Hematopoietic multipotent progenitor cell (in vitro differentiated cells): ENCODE measurements around the gene CDH18. TPM values are rescaled to one million over a fixed set of nuclear protein-coding genes. Genes with fewer than 3 reads are reported as not detected.
"Not testable (repeated sequence)": the region's sequence is repeated elsewhere in the genome, so short reads cannot be mapped to it uniquely, and the experiment has no call there.

Source experiments
- DNase-seq, 3 donors: peaks; one replicate each; pipeline ENCODE4 v3.0.0-alpha.2; 2011 to 2015; ENCODE audit warnings: low read depth in 2 of 3, low spot score in 2 of 3
- total RNA-seq: library from RNA; depleted of rRNA; stranded (reverse); fragments of >200 nt; gene quantifications from one replicate; pipeline ENCODE4 v1.2.3, GENCODE V29; 2012

CDH18 gene
- total RNA-seq, 1 donor: not detected

DNA sequence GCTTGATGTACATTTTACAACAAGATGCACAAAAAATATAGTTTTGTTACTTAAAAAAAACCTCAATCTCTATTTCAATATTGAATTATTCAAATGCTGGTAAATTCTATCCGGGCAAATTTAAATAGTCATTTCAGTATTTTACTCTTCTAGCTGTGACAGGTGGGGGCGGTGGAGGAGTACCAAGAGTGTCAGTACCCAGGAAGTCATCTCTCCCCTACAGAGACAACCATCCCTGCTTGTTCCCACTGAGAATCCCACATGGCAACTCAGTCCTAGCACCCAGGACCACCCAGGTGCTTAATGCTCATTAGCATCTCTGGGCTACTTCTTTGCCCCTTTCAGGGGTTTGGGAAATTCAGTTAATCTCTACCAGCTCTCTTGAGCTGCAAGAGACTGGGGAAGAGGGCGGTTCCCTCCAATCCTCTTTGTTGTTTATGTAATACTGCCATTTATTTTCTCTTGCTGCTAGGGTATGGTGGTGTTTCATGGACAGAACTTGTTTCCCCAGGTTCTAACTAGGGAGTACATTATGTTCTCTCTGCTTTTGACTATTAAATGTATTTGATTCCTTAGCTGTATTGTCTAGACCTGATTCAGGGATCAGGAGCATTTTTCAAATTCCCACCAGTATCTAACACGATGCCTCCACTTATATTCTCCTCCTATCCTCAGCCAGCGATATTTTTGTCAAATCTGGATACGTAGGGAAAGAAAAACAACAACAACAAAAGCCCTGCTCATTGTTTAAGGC lies 122.5 kb downstream of the CDH18 start:
- no peak for DNase-seq

DNA sequence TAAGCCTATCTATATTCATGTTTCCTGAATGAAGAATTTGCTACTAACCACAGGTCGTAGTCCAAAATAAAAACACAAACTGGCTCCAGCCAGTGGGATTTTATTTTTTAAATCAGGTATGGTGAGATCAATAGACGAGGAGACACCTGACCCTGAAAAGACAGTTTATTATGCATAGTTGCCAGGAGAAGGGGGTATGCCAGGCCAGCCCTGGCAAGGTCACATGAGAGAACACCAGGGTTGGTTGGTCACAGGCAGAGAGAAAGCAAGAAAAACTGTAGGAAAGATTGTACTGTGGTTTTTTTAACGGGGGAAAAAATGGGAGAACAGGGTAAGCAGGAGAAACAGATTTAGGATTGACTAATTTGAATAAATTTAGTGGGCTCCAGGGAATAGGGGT lies 125.3 kb downstream of the CDH18 start:
- DNase-seq: no peak

DNA sequence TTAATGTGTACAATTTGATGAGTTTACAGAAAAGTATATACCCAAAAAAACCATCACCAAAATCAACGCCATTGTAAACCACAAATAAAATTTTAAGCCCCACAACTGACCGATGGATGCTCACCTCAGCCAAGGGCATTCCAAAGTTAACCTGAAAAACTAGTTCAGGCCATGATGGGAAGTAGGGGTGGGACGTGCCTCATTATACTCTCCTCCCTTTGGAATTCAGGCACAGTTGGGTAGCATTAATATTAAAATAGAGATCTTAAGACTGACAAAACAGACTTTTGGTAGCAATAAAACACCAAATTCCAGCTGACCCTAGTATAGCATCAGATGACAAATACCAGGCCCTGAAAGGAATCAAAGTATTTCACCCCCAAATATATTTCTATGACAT lies 129.0 kb downstream of the CDH18 start:
- DNase-seq: no peak

DNA sequence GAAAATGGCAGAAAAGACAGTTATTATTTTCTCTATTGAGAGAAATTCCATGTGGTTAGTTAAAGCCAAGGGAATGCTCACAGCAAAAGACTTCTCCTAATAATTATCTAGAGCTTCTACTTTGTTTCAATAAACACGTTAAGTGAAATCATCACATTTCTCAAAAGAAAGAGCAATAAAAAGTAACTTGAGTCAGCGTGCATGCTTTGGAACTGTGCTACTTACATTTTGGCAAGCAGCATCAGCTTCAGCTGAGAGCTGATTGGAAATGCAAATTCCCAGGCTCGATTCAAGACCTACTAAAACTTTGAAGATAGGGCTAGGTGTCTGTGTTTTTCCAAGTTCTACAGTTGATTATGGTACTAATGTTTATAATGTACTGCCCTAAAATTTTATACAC lies 132.1 kb downstream of the CDH18 start:
- no peak for DNase-seq

DNA sequence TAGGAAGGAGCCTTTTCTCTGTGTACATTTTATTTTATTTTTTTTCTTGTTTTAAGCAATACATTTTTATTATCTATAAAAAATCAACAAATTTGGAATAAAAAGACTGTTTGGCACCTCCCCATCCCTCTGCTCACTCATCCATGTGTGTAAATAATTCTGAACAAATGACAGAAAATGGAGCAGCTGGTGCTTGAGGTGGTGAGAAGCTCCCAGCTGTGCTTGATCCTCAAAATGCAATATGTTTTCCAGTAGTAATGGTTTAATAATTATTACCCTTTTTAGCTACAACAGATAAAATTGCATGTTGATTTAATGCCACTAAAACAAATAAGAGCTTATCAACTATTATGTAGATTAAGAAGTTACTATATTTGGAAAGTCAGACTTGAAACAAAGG lies 132.5 kb downstream of the CDH18 start:
- DNase-seq: no peak

DNA sequence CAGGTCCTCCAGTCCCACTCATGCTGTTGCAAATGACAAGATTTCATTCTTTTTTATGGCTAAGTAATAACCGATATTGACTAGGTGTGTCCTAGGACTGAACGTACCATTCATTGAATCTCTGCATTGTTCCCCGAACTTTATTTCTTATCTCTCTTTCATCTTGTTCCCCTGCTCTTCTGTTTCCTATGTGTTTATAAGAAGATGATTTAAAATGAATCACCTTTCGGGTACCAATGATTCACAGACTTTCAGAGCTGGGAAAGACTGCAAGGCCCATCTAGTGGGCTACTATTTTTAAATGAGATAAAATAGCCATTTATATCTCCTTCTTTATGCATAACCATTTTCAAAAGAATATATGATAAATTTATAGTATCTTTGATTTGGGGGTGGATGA lies 133.0 kb downstream of the CDH18 start:
- DNase-seq: no peak

DNA sequence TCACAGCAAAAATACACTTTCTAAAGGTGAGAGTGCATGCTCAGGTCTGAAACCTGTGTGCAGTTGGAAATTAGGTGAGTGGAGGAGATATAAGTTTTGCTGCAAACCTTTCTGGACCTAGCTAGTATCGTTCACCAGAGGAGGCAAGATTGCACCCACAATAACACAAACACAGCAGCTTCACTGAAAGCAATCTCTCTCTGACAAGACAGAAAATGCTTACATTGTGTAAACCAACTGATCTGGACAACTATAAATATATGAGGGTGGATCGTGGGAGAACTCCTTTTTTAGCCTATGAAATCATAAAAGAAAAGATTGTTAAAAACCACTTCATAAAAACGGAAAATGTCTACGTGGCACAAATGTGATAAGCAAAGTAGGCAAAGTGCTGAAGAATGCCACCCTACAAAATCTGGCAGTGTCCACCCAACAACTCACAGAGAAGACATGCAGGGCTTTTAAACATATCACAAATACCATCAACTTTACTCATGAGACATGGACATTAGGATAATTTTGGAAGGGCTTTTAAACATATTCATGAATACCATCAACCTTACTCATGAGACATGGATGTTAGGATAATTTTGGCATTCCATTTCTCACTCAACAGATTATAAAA lies 134.3 kb downstream of the CDH18 start:
- no peak for DNase-seq

DNA sequence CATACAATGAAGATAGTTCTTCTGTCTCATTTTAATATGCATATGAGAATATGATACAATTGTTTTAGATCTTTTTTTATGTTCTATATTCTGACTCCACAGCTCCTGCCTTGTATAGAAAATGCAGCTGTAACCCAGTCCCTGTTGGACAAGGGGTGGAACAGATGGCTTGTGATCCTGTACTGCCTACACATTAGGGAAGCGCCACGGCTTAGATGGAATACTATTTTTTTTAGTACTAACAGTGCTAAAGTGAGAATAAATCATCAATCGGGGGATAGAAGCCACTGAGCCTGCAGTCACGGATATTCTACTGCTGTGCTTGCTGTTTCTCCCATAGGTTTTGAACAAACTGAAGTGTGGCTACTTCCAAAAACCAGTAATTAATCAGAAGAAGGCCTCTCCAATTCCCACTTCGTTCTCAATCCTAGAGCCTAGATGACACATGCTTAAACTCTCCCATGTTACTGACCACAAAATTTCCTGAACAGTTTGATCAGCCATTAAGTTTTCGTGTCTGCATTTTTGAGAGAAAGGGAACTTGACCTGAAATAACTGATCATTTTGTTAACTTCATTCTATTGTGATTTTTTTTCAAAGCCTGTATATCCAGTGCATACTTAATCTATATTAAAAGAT lies 150.3 kb downstream of the CDH18 start:
- no peak for DNase-seq

DNA sequence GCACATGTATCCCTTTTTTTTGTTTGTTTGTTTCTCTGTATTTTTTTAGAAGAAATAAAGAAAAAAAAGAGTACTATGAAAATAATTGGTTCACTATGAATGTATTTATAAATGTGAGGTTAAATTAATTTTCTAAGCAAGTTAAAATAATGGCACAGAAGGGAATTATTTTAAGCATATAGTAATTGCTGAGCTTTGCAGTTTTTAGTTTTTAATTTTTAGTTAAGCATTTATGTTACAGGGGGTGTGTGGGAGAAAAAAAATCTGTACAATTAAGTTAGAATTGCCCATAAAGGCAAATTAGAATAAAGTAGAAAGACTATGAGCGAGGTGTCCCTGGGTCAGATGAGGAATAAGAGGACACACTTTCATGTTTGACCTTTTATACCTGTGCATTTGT lies 152.6 kb downstream of the CDH18 start:
- DNase-seq: no peak

DNA sequence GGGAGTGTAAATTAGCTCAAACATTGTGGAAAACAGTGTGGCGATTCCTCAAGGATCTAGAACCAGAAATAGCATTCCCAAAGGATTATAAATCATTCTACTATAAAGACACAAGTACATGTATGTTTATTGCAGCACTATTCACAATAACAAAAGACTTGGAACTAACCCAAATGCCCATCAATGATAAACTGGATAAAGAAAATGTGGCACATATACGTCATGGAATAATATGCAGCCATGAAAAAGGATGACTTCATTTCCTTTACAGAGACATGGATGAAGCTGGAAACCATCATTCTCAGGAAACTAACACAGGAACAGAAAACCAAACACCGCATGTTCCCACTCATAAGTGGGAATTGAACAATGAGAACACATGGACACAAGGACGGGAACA lies 175.3 kb downstream of the CDH18 start:
- not testable (repeated sequence) for DNase-seq

DNA sequence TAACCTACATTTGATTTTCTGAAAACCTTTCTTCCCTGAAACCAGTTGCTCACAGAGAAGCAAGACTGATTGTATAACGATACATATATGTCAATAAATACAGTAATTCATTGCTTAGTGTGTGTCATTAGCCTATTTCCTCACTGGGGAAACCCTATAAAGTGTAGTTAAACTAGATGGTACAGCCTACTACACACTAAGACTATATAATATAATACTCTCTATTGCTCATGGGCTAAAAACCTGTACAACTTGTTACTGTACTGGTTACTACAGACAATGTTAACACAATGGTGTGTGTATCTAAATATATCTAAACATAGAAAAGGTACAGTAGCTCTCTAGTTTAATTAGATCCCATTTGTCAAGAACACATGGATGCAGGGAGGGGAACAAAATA lies 181.2 kb downstream of the CDH18 start:
- DNase-seq: no peak

DNA sequence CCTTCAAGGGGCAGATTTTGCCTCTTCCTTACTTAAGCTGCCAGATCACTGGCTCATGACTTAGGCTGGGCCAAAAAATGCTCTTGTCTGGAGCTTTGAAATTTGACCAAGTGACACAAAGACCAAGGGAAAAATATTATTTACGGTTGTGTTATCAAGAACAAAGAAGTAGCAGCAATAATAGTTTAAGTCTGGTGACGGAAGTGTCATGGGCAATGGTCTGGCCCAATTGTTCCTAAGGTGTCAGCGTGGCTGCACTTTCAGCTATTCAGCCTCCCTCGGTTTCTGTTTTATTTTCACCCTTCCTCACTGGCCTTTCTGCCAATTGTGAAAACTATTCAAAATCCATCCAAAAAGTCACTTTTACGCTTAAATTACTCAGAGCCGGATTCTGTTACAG lies 185.3 kb downstream of the CDH18 start:
- no peak for DNase-seq

DNA sequence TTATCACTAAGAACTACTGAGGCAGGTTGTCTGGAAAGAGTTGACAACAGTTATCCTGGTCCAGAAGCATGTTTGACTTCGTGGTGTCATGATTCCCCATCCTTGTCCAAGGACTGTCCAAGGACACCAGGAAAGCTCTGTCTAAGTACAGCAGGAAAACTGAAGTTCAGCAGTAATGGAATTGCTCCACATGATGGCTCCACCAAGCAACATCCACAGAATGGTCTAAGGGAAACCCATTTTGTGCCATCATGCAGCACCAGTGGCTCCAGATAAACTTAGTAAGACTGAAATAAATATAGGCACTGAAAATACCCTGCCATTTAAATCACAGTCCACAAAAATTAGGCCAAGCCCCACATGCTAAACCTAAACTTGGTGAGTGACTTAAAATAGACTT lies 192.8 kb downstream of the CDH18 start:
- no peak for DNase-seq

DNA sequence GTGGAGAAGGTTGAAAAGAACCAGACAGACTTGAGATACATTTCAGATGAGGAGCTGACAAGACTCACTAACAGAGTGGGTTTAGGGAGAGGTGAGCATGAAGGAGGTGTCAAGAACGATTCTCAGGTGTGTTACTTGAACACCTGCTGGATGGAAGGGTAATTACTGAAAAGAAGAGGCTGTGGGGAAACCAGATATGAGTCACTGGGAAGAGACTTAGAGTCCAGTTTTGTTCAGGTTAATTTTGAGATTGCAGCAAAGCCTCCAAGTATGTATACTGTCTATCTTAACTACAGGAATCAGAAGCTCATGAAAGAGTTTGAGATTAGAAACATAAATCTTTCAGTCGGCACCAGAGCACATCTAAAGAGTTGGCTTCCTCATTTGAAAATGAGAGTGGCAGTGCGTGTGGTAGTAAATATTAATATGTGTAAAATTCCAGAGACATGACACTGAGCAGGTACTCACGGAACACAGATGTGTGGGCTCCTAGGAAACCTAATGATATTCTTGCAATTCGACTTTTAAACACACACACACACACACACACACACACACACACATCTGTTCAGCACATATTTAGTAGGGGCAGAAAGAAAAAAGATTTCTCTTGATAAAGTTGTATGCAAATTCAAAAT lies 197.1 kb downstream of the CDH18 start:
- DNase-seq: no peak

DNA sequence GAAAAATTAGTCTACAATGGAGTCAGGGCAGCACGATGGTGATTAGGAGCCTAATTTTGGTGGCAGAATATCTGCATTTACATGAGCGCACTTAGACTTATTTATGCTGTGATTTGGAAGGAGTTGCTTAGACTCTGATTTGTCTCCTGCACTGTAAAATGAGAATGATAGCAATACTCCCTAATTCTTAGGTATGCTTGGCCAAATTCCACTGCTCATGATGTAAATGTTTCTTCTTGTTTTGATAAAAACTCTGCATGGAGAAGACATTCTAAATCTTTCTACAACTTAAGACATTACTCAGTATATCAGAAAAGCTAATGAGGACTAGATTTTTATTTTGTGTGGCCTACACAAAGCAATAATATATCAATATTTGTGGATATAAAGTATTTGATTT lies 205.4 kb downstream of the CDH18 start:
- no peak for DNase-seq

DNA sequence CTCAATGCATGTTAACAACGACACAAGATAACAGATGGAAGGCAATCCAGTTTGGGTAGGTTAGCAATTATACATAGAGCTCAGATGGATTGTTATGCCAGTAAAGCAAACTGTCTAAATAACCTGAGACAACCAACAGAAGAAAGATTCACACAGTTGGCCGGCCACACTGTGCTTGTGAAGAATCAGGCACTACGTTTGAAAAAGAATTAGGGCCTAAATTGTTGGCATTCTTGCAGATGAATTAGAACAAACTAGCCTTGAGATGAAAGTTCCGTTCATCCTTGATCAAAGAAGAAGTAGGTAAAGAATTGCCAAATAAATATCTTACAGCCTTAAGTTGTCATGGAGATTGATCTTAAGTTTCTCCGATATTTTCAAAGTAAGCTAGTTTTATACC lies 210.6 kb downstream of the CDH18 start:
- DNase-seq: no peak

DNA sequence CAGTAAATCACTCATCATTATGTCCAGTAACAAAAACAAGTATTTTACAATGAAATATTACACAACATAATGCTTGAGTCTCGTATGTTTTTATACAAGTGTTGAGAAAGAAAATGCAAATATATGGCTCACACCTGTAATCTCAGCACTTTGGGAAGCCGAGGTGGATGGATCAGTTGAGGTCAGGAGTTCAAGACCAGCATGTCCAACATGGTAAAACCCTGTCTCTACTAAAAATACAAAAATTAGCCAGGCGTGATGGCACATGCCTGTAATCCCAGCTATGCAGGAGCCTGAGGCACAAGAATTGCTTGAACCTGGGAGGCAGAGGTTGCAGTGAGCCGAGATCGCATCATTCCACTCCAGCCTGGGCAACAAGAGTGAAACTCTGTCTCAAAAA lies 211.1 kb downstream of the CDH18 start:
- not testable (repeated sequence) for DNase-seq

DNA sequence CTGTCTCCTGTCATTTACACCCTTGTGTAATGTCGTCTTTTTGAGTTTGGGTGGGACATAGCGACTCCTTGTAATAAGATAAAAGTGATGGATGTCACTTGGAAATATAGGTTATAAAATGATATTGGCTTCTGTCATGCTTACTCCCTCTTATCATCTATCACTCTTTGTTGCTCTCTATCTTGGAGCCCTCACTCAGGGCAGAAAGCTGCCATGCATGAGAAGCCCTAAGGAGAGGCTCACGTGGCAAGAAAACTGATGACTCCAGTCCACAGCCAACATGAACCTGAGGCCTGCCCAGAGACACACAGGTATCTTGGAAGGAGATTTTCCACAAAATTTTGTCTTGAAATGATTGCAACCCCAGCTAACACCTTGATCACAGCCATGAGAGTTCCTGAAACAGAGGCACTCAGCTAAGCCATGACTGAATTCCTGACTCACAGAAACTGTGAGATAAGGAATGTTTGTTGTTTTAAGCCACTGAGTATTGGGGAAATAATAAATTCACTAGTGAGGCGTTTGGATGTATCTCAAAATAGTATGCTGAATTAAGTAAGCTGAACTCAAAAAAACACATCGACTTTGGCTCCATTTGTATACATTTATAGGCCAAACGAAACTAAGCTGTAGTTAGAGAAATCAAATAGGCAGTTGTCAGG lies 216.7 kb downstream of the CDH18 start:
- no peak for DNase-seq

DNA sequence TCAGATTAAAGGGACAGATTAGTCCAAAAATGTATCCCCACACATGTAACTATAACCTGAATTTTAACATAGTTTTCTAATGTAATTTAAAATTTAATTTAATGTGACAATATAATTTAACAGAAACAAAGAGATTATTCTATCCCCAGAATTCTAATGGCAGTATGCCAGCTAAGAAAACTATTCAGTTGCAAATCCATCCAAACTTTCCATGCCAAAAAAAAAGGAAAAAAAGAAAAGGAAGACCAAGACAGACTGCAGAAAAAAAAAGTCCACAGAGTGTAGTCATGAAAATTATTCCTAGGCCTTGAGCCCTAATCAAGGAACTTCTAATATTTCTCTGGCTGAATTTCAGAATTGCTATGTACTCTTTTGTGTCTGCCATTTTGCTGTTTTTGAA lies 217.6 kb downstream of the CDH18 start:
- no peak for DNase-seq

DNA sequence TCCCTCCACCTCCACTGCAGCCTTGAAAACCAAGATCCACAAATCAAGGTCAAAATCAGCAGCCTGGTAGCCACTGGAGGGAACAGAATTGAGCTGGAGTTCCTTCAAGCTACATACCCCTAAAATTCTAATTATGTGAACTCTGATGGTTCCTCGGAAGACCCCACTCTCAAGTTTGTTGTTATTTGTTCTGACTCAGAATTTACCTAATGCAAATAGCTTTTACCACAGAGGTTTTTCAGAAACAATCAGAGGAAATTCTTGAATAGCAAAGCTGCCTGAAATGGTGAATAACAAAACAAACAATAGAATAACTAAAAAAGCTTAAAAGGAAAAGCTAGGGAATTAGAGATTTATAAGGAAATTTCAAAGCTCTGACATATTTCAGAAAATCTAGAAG lies 220.0 kb downstream of the CDH18 start:
- DNase-seq: no peak

DNA sequence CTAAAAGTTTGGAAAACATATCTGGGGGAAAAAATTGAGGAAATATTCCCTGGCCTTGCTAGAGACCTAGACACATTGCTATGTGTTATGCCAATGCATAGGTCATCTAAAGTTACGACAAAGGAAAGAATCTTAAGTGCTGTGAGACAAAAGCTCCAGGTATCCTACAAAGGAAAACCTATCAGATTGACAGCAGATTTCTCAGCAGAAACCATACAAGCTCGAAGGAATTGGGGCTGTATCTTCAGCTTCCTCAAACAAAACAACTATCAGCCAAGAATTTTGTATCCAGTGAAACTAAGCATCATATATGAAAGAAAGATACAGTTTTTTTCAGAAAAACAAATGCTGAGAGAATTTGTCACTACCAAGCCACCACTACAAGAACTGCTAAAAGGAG lies 234.4 kb downstream of the CDH18 start:
- no peak for DNase-seq
